Hepatocyte (in vitro differentiated cells): ENCODE measurements around the gene RELA. TPM values are rescaled to one million over a fixed set of nuclear protein-coding genes. Genes with fewer than 3 reads are reported as not detected.

Experiments used
- DNase-seq: peaks from one replicate; pipeline ENCODE4 v3.0.0-alpha.2; 2016; ENCODE audit warnings: low spot score
- H2AFZ ChIP-seq: fragments of 200-600 bp; sonication (generic); 2 replicates; pipeline ENCODE4 v1.6.0; 2016; ENCODE audit warnings: antibody characterized with exemption, mild to moderate bottlenecking
- H3K27ac ChIP-seq: fragments of 200-600 bp; sonication (generic); 2 replicates; pipeline ENCODE4 v1.5.1; 2016; ENCODE audit warnings: mild to moderate bottlenecking
- H3K27me3 ChIP-seq: fragments of 200-600 bp; sonication (generic); 2 replicates; pipeline ENCODE4 v1.6.1; 2016
- H3K36me3 ChIP-seq: fragments of 200-600 bp; sonication (generic); replicated peaks from 2 replicates; pipeline ENCODE4 v1.5.1; 2016; ENCODE audit warnings: low read depth; ENCODE audit not compliant: insufficient read depth
- H3K4me1 ChIP-seq: fragments of 200-600 bp; sonication (generic); 2 replicates; pipeline ENCODE4 v1.5.1; 2016; ENCODE audit warnings: mild to moderate bottlenecking, moderate library complexity; ENCODE audit not compliant: insufficient read depth
- H3K4me2 ChIP-seq: fragments of 200-600 bp; sonication (generic); 2 replicates; pipeline ENCODE4 v1.6.0; 2016
- H3K4me3 ChIP-seq: fragments of 200-600 bp; sonication (generic); 2 replicates; pipeline ENCODE4 v1.5.1; 2016; ENCODE audit warnings: mild to moderate bottlenecking
- H3K79me2 ChIP-seq: fragments of 200-600 bp; sonication (generic); 2 replicates; pipeline ENCODE4 v1.6.0; 2017; ENCODE audit warnings: mild to moderate bottlenecking
- H3K9me2 ChIP-seq: fragments of 200-600 bp; sonication (generic); replicated peaks from 2 replicates; pipeline ENCODE4 v1.6.0; 2017; ENCODE audit warnings: mild to moderate bottlenecking; ENCODE audit not compliant: insufficient read depth
- H3K9me3 ChIP-seq: fragments of 200-600 bp; sonication (generic); 2 replicates; pipeline ENCODE4 v1.5.1; 2016; ENCODE audit warnings: low read depth, mild to moderate bottlenecking
- H4K20me1 ChIP-seq: fragments of 200-600 bp; sonication (generic); 2 replicates; pipeline ENCODE4 v1.6.0; 2016; ENCODE audit warnings: mild to moderate bottlenecking; ENCODE audit not compliant: insufficient read depth, poor library complexity, severe bottlenecking
- EZH2 ChIP-seq: fragments of 200-600 bp; sonication (generic); IDR thresholded peaks from 2 replicates; pipeline ENCODE4 v1.6.1; 2016; ENCODE audit warnings: antibody characterized with exemption, mild to moderate bottlenecking, borderline replicate concordance
- EZH2phosphoT487 ChIP-seq: fragments of 200-600 bp; sonication (generic); IDR thresholded peaks from one replicate; pipeline ENCODE4 v1.6.1; 2018; ENCODE audit warnings: antibody characterized with exemption, mild to moderate bottlenecking, low read depth, moderate library complexity; ENCODE audit not compliant: unreplicated experiment, severe bottlenecking
- WGBS: methylation state at CpG from one replicate; pipeline ENCODE4 v1.1.6; 2016; ENCODE audit warnings: low lambda C conversion rate; ENCODE audit errors: missing lambda C conversion rate; 5-methylcytosine and 5-hydroxymethylcytosine counted together
- polyA plus RNA-seq: library from polyadenylated mRNA; unstranded; fragments of >200 nt; fragmentation: Nextera tagmentation; extraction: Ambion mirVana; gene quantifications from 2 replicates; pipeline ENCODE4 v1.2.1, GENCODE V29; 2016
- total RNA-seq: library from RNA; depleted of rRNA; stranded (reverse); fragments of >200 nt; gene quantifications from 2 replicates; pipeline ENCODE4 v1.2.3, GENCODE V29; 2014
- TF ChIP-seq, protein P1 (sequence below): fragments of 200-600 bp; sonication (generic); IDR thresholded peaks from 2 replicates; pipeline ENCODE4 v1.5.1; 2016; ENCODE audit warnings: antibody characterized with exemption, mild to moderate bottlenecking; ENCODE audit not compliant: poor library complexity

RELA gene
- total and polyA plus RNA-seq, 2 experiments from 2014 or later, result 32.7 to 68.7 TPM

DNA sequence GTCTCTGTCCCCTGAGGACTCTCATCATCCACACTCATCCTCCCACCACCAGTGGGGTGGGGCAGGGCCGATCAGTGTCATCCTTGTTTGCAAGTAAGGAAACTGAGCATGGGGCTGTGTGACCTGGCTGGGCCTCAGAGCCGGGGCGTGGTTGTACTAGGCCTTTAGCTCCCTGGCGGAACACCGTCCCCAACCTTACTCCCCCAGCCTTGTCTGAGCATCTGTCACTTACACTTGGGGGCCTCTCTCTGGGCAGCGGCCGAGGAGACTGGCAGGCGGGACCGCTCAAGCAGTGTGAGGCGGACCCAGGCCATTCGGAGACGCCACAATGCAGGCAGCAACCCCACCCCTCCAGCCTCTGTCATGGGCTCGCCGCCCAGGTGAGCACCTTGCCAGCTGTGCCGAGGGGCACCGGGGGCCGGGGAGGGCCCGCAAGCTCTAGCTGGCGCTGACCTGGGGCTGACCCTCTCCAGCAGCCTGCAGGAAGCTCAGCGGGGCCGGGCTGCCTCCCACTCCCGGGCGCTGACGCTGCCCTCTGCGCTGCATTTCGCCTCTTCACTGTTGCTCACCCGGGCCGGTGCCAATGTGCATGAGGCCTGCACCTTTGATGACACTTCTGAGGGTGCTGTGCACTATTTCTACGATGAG is 43.3 kb downstream of the RELA start:
- DNase-seq, result no peak
- Histone ChIP-seq H3K79me2 (peaks cover 31% of the 10 kb centered on the region), H3K36me3 (no peaks in the 10 kb centered on the region), H3K27me3 (no peaks in the 10 kb centered on the region), H3K4me1 (peaks cover 7% of the 10 kb centered on the region), H3K4me2 (no peak overlapping the region), H3K4me3 (no peak overlapping the region), H3K9me2 (no peaks in the 10 kb centered on the region), H4K20me1 (peaks cover 6% of the 10 kb centered on the region), H2AFZ (no peak overlapping the region), H3K27ac (no peak overlapping the region), H3K9me3 (no peaks in the 10 kb centered on the region)
- TF ChIP-seq EZH2 (no peak), EZH2phosphoT487 (no peak)
- TF ChIP-seq, protein P1, sequence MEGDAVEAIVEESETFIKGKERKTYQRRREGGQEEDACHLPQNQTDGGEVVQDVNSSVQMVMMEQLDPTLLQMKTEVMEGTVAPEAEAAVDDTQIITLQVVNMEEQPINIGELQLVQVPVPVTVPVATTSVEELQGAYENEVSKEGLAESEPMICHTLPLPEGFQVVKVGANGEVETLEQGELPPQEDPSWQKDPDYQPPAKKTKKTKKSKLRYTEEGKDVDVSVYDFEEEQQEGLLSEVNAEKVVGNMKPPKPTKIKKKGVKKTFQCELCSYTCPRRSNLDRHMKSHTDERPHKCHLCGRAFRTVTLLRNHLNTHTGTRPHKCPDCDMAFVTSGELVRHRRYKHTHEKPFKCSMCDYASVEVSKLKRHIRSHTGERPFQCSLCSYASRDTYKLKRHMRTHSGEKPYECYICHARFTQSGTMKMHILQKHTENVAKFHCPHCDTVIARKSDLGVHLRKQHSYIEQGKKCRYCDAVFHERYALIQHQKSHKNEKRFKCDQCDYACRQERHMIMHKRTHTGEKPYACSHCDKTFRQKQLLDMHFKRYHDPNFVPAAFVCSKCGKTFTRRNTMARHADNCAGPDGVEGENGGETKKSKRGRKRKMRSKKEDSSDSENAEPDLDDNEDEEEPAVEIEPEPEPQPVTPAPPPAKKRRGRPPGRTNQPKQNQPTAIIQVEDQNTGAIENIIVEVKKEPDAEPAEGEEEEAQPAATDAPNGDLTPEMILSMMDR, result no peak
- WGBS, result 98% methylated on average over 25 of the region's 29 CpGs

DNA sequence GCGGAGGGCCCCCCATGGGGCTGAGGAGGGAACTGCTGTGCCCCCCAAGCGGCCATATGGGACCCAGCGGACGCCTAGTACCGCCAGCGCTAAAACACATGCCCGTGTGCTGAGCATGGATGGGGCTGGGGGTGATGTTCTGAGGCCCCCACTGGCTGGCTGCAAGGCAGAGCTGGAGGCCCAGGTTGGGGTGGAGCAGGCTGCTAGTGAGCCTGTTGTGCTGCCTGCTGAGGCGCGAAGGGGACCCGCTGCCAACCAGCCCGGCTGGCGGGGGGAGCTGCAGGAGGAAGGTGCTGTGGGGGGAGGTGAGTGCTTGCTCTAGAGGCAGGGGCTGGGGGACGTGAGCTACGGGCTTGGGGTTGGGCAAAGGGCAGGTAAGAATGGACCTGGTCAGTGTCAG is 44.0 kb downstream of the RELA start:
- Histone ChIP-seq H3K27me3 (no peaks in the 10 kb centered on the region), H3K9me3 (no peaks in the 10 kb centered on the region), H2AFZ (no peak overlapping the region), H3K4me3 (no peak overlapping the region), H3K79me2 (peaks cover 34% of the 10 kb centered on the region), H3K36me3 (no peaks in the 10 kb centered on the region), H3K9me2 (no peaks in the 10 kb centered on the region), H4K20me1 (peaks cover 6% of the 10 kb centered on the region), H3K4me1 (peaks cover 7% of the 10 kb centered on the region), H3K4me2 (no peak overlapping the region), H3K27ac (no peak overlapping the region)
- TF ChIP-seq EZH2 (no peak), EZH2phosphoT487 (no peak)
- TF ChIP-seq, protein P1, result no peak
- 93% methylated on average over 14 of the region's 14 CpGs for WGBS
- DNase-seq, result no peak

GRCh38 chr11:65617990-65618751 is 44.5 kb downstream of the RELA start:
- no peak overlapping the region for H2AFZ ChIP-seq
- no peak overlapping the region for H3K27ac ChIP-seq
- peaks cover 6% of the 10 kb centered on the region for H4K20me1 ChIP-seq
- no peaks in the 10 kb centered on the region for H3K27me3 ChIP-seq
- H3K36me3 ChIP-seq, result no peaks in the 10 kb centered on the region
- no peak overlapping the region for H3K4me3 ChIP-seq
- peaks cover 40% of the 10 kb centered on the region for H3K79me2 ChIP-seq
- no peak for DNase-seq
- H3K4me2 ChIP-seq, result no peak overlapping the region
- no peaks in the 10 kb centered on the region for H3K9me3 ChIP-seq
- TF ChIP-seq, protein P1, result no peak
- TF ChIP-seq EZH2 (no peak), EZH2phosphoT487 (no peak)
- 97% methylated on average over 32 of the region's 33 CpGs for WGBS
- H3K4me1 ChIP-seq, result peaks cover 9% of the 10 kb centered on the region
- H3K9me2 ChIP-seq, result no peaks in the 10 kb centered on the region
